GM12878 (cell line): Measurements from ENCODE around the gene ABCA3. TPM values are rescaled to one million over a fixed set of nuclear protein-coding genes. Genes with fewer than 3 reads are reported as not detected.

Experiments used
- ATAC-seq: fragments of 200-7000 bp; cut with Tn5 transposase; 3 replicates; pipeline ENCODE4 v1.9.1; 2020; ENCODE audit warnings: mild to moderate bottlenecking, moderate library complexity
- BruUV-seq: library from RNA; stranded (reverse); fragments of 400-500 nt; replicated peaks from 2 replicates; lab custom pipeline; 2021; lab: Mats Ljungman, UMichigan
- CTCF ChIA-PET: fragments of 300-600 bp; sonication (Branson Sonifier 250); formaldehyde crosslinking; extraction: SDS; loops from one replicate; lab custom pipeline; 2021; ENCODE audit warnings: inconsistent platforms; lab: Yijun Ruan, JAX
- POLR2A ChIA-PET: fragments of 350-600 bp; formaldehyde crosslinking; extraction: SDS; loops from one replicate; lab custom pipeline; 2021; ENCODE audit warnings: inconsistent platforms; lab: Charles Lee
- RAD21 ChIA-PET: fragments of 300-600 bp; sonication (Branson Sonifier 250); formaldehyde crosslinking; loops from one replicate; lab custom pipeline; 2023; ENCODE audit warnings: antibody characterized with exemption; ENCODE audit not compliant: unreplicated experiment; lab: Charles Lee
- SMC1A ChIA-PET: fragments of 300-600 bp; sonication (Branson Sonifier 250); formaldehyde crosslinking; loops from one replicate; lab custom pipeline; 2023; ENCODE audit not compliant: unreplicated experiment, uncharacterized antibody; lab: Charles Lee
- DNase-seq: peaks from one replicate; pipeline ENCODE4 v3.0.0-alpha.2; 2011; ENCODE audit warnings: low read depth, low spot score
- FAIRE-seq: peaks from 3 replicates; lab custom pipeline; 2011; peaks lifted over from hg19 to GRCh38; lab: Jason Lieb, UNC
- H2AFZ ChIP-seq: 2 replicates; pipeline ENCODE4 v1.6.0; 2011; ENCODE audit warnings: low read depth, low read length, control low read depth; ENCODE audit not compliant: control insufficient read depth
- H3K27ac ChIP-seq: 2 replicates; pipeline ENCODE4 v1.5.1; 2011; ENCODE audit warnings: control low read depth; ENCODE audit not compliant: control insufficient read depth, insufficient read depth
- H3K27me3 ChIP-seq, 2 experiments: replicated peaks in 1 of 2; 2 replicates each; pipeline versions ENCODE4 v1.6.0 to v1.6.1; 2011; ENCODE audit warnings: low read length in 1 of 2; ENCODE audit not compliant: control insufficient read depth in 2 of 2, insufficient read depth in 2 of 2
- H3K36me3 ChIP-seq, 2 experiments: 2 replicates each; pipeline ENCODE4 v1.5.1; 2011; ENCODE audit warnings: low read length in 1 of 2; ENCODE audit not compliant: control insufficient read depth in 2 of 2, insufficient read depth in 2 of 2
- H3K4me1 ChIP-seq: 2 replicates; pipeline ENCODE4 v1.6.1; 2011; ENCODE audit warnings: mild to moderate bottlenecking, low read length, moderate library complexity, mixed read lengths; ENCODE audit not compliant: control insufficient read depth, insufficient read depth
- H3K4me2 ChIP-seq: 2 replicates; pipeline ENCODE4 v1.6.0; 2011; ENCODE audit warnings: control low read depth; ENCODE audit not compliant: control insufficient read depth, insufficient read depth
- H3K4me3 ChIP-seq: fragments of 200-600 bp; sonication (generic); 2 replicates; pipeline ENCODE4 v1.5.1; 2016
- H3K79me2 ChIP-seq: 2 replicates; pipeline ENCODE4 v1.6.0; 2011; ENCODE audit warnings: low read length; ENCODE audit not compliant: control insufficient read depth, insufficient read depth
- H3K9ac ChIP-seq: 2 replicates; pipeline ENCODE4 v1.8.0; 2011; ENCODE audit warnings: low read length, control low read depth, mixed read lengths; ENCODE audit not compliant: control insufficient read depth, insufficient read depth
- H3K9me3 ChIP-seq: replicated peaks from 3 replicates; pipeline ENCODE4 v1.5.1; 2011; ENCODE audit warnings: mild to moderate bottlenecking, low read length; ENCODE audit not compliant: control insufficient read depth, insufficient read depth
- H4K20me1 ChIP-seq: 2 replicates; pipeline ENCODE4 v1.6.0; 2011; ENCODE audit not compliant: control insufficient read depth, insufficient read depth
- BMI1 ChIP-seq: fragments of 450-650 bp; IDR thresholded peaks from 2 replicates; pipeline ENCODE4 v1.6.1; 2016; ENCODE audit warnings: mild to moderate bottlenecking, moderate library complexity, borderline replicate concordance
- ESRRA ChIP-seq: IDR thresholded peaks from 2 replicates; pipeline ENCODE4 v1.6.1; 2012; ENCODE audit warnings: mild to moderate bottlenecking, low read length, improper control_type of control experiment
- FOXK2 ChIP-seq: fragments of 450-650 bp; IDR thresholded peaks from 2 replicates; pipeline ENCODE4 v1.6.1; 2017; ENCODE audit warnings: mild to moderate bottlenecking, moderate library complexity
- FOXM1 ChIP-seq: IDR thresholded peaks from 2 replicates; pipeline ENCODE4 v1.6.1; 2012; ENCODE audit warnings: low read depth, mild to moderate bottlenecking, inconsistent platforms, low read length, moderate library complexity
- GATAD2B ChIP-seq: fragments of 450-650 bp; conservative IDR thresholded peaks from 2 replicates; pipeline ENCODE4 v1.6.1; 2017; ENCODE audit warnings: low read depth, mild to moderate bottlenecking, moderate library complexity
- IKZF2 ChIP-seq, 2 experiments: fragments of 450-650 bp; IDR thresholded peaks; 2 replicates each; pipeline ENCODE4 v1.6.1; 2017; ENCODE audit warnings: mild to moderate bottlenecking in 2 of 2, moderate library complexity in 2 of 2
- JUND ChIP-seq: IDR thresholded peaks from 2 replicates; pipeline ENCODE4 v1.6.1; 2012; ENCODE audit warnings: low read depth, mild to moderate bottlenecking, low read length, improper control_type of control experiment, moderate library complexity
- MXI1 ChIP-seq: fragments of 150-350 bp; IDR thresholded peaks from 2 replicates; pipeline ENCODE4 v1.6.1; 2011; ENCODE audit warnings: low read depth, mild to moderate bottlenecking, inconsistent platforms, low read length, improper control_type of control experiment
- NBN ChIP-seq: fragments of 450-650 bp; IDR thresholded peaks from 2 replicates; pipeline ENCODE4 v1.6.1; 2016
- PAX8 ChIP-seq: fragments of 450-650 bp; IDR thresholded peaks from 2 replicates; pipeline ENCODE4 v1.6.1; 2017; ENCODE audit warnings: mild to moderate bottlenecking, moderate library complexity
- RBBP5 ChIP-seq: fragments of 200-600 bp; sonication (generic); conservative IDR thresholded peaks from 2 replicates; pipeline ENCODE4 v1.6.1; 2016
- RFX5 ChIP-seq: IDR thresholded peaks from 2 replicates; pipeline ENCODE4 v1.6.1; 2011; ENCODE audit warnings: low read depth, low read length, improper control_type of control experiment
- SIN3A ChIP-seq: IDR thresholded peaks from 2 replicates; pipeline ENCODE4 v1.6.1; 2012; ENCODE audit warnings: low read depth, low read length, improper control_type of control experiment
- SIX5 ChIP-seq: IDR thresholded peaks from 2 replicates; pipeline ENCODE4 v1.6.1; 2011; ENCODE audit warnings: mild to moderate bottlenecking, low read depth, low read length, moderate library complexity; ENCODE audit not compliant: severe bottlenecking
- SMC3 ChIP-seq: IDR thresholded peaks from 2 replicates; pipeline ENCODE4 v1.6.1; 2011; ENCODE audit warnings: low read length, improper control_type of control experiment, borderline replicate concordance
- TARDBP ChIP-seq: IDR thresholded peaks from 2 replicates; pipeline ENCODE4 v1.6.1; 2016; ENCODE audit warnings: borderline replicate concordance
- ZBED1 ChIP-seq: IDR thresholded peaks from 2 replicates; pipeline ENCODE4 v1.6.1; 2016; ENCODE audit warnings: borderline replicate concordance
- WGBS: methylation state at CpG from one replicate; pipeline ENCODE4 v1.1.6; 2016; ENCODE audit warnings: low lambda C conversion rate; ENCODE audit not compliant: insufficient replicate concordance, insufficient coverage; ENCODE audit errors: missing lambda C conversion rate; 5-methylcytosine and 5-hydroxymethylcytosine counted together
- in situ Hi-C: fragments of 300-500 bp; cut with MboI; formaldehyde crosslinking; loops from 9 replicates; pipeline ENCODE4 v1.14.3; 2018; ENCODE audit warnings: mixed read lengths
- intact Hi-C: fragments of 100-400 bp; cut with micrococcal nuclease; formaldehyde crosslinking; loops from one replicate; pipeline ENCODE4 v1.14.2; 2022; ENCODE audit not compliant: unreplicated experiment
- polyA plus RNA-seq, 11 experiments: library from polyadenylated mRNA; depleted of rRNA in 4 of 11; unstranded in 6 of 11; stranded (reverse) in 5 of 11; fragments of >200 nt; fragmentation: Nextera tagmentation in 4 of 11; fragmentation: Illumina TruSeq in 1 of 11; extraction: Ambion mirVana in 4 of 11; extraction: Trizol in 1 of 11; gene quantifications; 1 replicate in 1 of 11; 2 replicates in 10 of 11; pipeline versions ENCODE4 v1.2.1 to v1.2.3, GENCODE V29; 2011 to 2016; ENCODE audit warnings: inconsistent platforms in 2 of 11, missing spikeins in 2 of 11, low read depth in 1 of 11
- total RNA-seq, 4 experiments: library from RNA; depleted of rRNA in 3 of 4; stranded (reverse); fragments of >200 nt in 3 of 4; fragmentation: Illumina TruSeq in 1 of 4; extraction: Trizol in 1 of 4; gene quantifications; 2 replicates each; pipeline versions ENCODE4 v1.2.1 to v1.2.3, GENCODE V29; 2013 to 2021
- TF ChIP-seq, protein P1 (sequence below): IDR thresholded peaks from 2 replicates; pipeline ENCODE4 v1.6.1; 2011; ENCODE audit warnings: mild to moderate bottlenecking, low read depth, low read length, moderate library complexity; ENCODE audit not compliant: insufficient replicate concordance

ABCA3 gene
- total and polyA plus RNA-seq, 10 of the 15 experiments (the other 5 are each of a cell fraction or from before 2014, with no cell fraction given) = 0.71 to 17.6 (median 6.7) TPM

DNA sequence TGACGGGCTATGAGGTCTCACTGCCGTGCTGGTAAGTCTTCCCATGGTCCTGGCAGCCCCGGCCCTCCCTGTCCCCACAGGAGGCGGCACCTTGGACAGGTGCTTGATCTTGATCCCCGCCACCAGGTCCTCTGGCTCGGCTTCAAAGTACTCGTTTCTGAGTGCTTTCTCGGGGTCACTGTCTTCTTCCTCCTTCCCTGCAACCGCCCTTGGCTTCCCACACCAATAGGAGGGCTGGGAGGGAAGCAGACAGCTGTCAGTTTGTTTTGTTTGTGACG lies 40.7 kb downstream of the ABCA3 start:
- in situ Hi-C loops = no loop called here
- ATAC-seq (no peak), DNase-seq (no peak), FAIRE-seq (no peak)
- TF ChIP-seq ESRRA (no peak), BMI1 (no peak), RBBP5 (no peak), ZBED1 (no peak), NBN (no peak), SIX5 (no peak), GATAD2B (no peak), MXI1 (no peak), RFX5 (no peak), IKZF2 (IDR thresholded peaks at IDR 0.05) (no peak), SIN3A (no peak), PAX8 (no peak), TARDBP (no peak), FOXM1 (no peak), JUND (no peak), FOXK2 (no peak), SMC3 (no peak)
- TF ChIP-seq, protein P1, sequence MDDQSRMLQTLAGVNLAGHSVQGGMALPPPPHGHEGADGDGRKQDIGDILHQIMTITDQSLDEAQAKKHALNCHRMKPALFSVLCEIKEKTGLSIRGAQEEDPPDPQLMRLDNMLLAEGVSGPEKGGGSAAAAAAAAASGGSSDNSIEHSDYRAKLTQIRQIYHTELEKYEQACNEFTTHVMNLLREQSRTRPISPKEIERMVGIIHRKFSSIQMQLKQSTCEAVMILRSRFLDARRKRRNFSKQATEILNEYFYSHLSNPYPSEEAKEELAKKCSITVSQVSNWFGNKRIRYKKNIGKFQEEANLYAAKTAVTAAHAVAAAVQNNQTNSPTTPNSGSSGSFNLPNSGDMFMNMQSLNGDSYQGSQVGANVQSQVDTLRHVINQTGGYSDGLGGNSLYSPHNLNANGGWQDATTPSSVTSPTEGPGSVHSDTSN = no peak
- no peak overlapping the region for H3K27ac ChIP-seq
- ChIA-PET CTCF (no interaction called here), SMC1A (no interaction called here), POLR2A (no interaction called here), RAD21 (no interaction called here)
- no peaks in the 10 kb centered on the region for H3K9me3 ChIP-seq
- no peak overlapping the region for H3K9ac ChIP-seq
- 61% methylated on average over 9 of the region's 10 CpGs for WGBS
- no TSS peak for BruUV-seq
- H2AFZ ChIP-seq = no peak overlapping the region
- H3K27me3 ChIP-seq = no peaks in the 10 kb centered on the region
- no peaks in the 10 kb centered on the region for H3K36me3 ChIP-seq
- peaks cover 10% of the 10 kb centered on the region for H3K4me1 ChIP-seq
- H3K79me2 ChIP-seq = no peaks in the 10 kb centered on the region
- intact Hi-C loops = no loop called here
- no peak overlapping the region for H3K4me2 ChIP-seq
- no peak overlapping the region for H3K4me3 ChIP-seq
- H4K20me1 ChIP-seq = no peaks in the 10 kb centered on the region
